ENCODE data around the gene MRAP2.
"Not testable (repeated sequence)": the region's sequence is repeated elsewhere in the genome, so short reads cannot be mapped to it uniquely, and the experiment has no call there.

The MRAP2 gene

GRCh38 chr6:84077645-84078044 lies 44.1 kb downstream of the MRAP2 start:
- DNase-seq (ENCODE audit: low read depth) = no peak

GRCh38 chr6:84078335-84078734 lies 44.8 kb downstream of the MRAP2 start:
- no peak for DNase-seq (ENCODE audit: low read depth)

DNA sequence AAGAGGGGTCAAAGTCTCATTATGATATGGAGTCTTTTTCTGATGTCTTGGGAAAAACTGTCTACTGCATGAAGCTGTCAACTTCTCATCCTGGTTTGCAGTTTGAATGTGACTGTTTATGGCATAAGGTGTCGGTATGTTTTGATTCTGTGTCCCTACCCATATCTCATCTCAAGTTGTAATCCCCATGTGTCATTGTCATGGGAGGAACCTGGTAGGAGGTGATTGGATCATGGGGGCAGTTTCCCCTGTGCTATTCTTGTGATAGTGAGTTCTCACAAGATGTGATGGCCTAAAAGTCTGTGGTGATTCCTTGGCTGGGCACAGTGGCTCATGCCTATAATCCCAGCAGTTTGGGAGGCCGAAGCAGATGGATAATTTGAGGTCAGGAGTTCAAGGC lies 47.6 kb downstream of the MRAP2 start:
- DNase-seq (ENCODE audit: low read depth) = no peak

DNA sequence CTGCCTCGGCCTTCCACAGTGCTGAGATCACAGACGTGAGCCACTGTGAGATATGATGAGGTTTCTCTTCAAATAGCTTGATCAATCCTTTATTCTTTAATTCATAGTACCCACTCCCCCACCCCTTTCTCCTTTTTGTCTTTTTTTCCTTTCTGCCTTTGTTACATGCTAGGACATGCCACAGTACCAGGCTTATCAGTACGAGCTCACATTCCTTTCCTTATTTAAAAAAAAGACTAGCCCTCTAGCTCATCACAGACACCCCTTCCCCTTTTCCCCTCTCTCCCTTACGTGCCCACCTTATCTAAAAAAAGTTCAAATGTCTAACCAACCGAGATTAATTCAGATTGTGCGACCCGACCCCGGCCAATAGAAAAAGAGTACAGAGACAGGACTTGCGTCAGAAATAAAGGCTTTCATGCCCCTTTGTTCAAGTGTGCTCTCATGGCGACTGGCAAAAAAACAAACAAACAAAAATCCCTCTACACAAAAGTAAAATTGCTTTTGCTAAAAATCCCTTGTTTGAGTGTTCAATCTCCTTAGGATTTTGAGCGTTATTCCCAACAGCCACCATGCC lies 49.2 kb downstream of the MRAP2 start:
- no peak for DNase-seq (ENCODE audit: low read depth)

GRCh38 chr6:84084705-84085104 lies 51.1 kb downstream of the MRAP2 start:
- not testable (repeated sequence) for DNase-seq (ENCODE audit: low read depth)

GRCh38 chr6:84086056-84086455 lies 52.5 kb downstream of the MRAP2 start:
- no peak for DNase-seq (ENCODE audit: low read depth)

DNA sequence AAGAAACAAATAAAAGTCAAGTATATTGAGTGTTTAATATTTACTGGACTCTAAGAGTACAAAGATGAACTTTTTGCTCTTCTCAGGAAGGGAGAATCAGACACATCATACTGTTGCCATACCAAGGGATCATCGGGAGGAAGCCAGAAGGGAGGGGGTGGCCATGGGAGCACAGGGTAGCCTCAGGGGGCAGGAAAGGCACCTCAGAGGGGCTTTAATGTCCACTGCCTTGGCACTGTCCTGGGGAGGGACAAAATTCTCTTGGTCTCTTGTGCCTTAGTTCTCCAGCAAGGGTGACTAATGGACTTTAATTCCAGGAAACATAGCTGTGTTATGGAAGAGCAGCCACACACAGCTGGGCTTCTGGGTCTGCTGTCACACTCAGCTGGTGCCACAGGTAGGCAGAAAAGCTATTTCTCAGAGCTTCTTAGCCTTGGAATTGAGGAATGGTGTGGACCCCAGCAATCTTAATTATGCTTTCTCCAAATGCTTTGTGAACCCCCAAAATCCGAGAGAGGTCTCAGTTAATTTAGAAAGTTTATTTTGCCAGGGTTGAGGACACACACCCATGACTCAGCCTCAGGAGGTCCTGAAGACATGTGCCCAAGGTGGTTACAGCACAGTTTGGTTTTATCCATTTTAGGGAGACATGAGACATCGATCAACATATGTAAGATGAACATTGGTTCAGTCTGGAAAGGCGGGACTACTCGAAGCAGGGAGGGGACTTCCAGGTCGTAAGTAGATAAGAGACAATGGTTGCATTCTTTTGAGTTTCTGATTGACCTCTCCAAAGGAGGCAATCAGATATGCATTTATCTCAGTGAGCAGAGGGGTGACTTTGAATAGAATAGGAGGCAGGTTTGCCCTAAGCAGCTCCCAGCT lies 53.2 kb downstream of the MRAP2 start:
- DNase-seq (ENCODE audit: low read depth) = no peak

DNA sequence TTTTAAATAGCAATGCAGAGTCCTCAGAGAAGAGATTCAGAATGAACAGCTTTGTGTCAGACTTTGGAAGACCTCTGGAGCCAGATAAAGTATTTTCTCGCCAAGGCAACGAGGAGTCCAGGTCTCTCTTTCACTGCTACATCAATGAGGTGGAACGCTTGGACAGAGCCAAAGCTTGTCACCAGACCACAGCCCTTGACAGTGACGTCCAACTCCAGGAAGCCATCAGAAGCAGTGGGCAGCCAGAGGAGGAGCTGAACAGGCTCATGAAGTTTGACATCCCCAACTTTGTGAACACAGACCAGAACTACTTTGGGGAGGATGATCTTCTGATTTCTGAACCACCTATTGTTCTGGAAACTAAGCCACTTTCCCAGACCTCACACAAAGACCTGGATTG lies 55.5 kb downstream of the MRAP2 start:
- DNase-seq (ENCODE audit: low read depth) = no peak

GRCh38 chr6:84089552-84089951 lies 56.0 kb downstream of the MRAP2 start:
- DNase-seq (ENCODE audit: low read depth) = no peak

GRCh38 chr6:84093441-84094435 lies 60.2 kb downstream of the MRAP2 start:
- no peak for DNase-seq (ENCODE audit: low read depth)

GRCh38 chr6:84095156-84095555 lies 61.6 kb downstream of the MRAP2 start:
- DNase-seq (ENCODE audit: low read depth) = no peak

- DNase-seq (ENCODE audit: low read depth) = no peak
Observed at GRCh38 chr6:84103029-84103428, 69.5 kb downstream of the MRAP2 start.

GRCh38 chr6:84105215-84105924 lies 71.8 kb downstream of the MRAP2 start:
- not testable (repeated sequence) for DNase-seq (ENCODE audit: low read depth)

DNA sequence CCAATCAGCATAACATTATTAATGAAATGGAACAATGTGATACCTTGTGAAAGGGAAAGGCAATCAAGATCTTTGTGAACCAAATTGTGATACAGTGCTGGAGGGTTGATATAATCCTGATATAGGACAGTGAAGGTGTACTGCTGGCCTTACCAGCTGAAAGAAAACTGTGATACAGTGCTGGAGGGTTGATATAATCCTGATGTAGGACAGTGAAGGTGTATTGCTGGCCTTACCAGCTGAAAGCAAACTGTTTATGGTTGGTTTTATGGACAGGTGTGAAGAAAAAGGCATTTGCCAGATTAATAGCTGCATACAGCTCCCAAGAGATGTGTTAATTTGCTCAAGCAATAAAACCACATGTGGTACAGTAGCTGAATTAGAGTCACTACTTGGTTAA lies 73.9 kb downstream of the MRAP2 start:
- no peak for DNase-seq (ENCODE audit: low read depth)

DNA sequence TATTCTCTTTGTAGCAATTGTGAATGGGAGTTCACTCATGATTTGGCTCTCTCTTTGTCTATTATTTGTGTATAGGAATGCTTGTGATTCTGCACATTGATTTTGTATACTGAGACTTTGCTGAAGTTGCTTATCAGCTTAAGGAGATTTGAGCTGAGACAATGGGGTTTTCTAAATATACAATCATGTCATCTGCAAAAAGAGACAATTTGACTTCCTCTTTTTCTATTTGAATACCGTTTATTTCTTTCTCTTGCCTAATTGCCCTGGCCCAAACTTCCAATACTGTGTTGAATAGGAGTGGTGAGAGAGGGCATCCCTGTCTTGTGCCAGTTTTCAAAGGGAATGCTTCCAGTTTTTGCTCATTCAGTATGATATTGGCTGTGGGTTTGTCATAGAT lies 77.8 kb downstream of the MRAP2 start:
- not testable (repeated sequence) for DNase-seq (ENCODE audit: low read depth)

DNA sequence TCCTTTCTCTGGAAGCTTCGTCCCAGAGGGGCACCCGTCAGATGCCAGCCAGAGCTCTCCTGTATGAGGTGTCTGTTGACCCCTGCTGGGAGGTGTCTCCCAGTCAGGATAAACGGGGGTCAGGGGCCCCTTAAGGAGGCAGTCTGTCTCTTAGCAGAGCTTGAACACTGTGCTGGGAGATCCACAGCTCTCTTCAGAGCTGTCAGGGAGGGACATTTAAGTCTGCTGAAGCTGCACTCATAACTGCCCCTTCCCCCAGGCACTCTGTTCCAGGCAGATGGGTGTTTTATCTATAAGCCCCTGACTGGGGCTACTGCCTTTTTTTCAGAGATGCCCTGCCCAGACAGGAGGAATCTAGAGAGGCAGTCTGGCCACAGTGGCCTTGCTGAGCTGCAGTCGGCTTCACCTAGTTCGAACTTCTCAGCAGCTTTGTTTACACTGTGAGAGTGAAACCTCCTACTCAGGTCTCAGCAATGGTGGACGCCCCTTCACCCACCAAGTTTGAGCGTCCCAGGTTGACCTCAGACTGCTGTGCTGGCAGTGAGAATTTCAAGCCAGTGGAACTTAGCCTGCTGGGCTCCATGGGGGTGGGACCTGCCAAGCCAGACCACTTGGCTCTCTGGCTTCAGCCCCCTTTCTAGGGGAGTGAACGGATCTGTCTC lies 81.5 kb downstream of the MRAP2 start:
- DNase-seq (ENCODE audit: low read depth) = not testable (repeated sequence)

DNA sequence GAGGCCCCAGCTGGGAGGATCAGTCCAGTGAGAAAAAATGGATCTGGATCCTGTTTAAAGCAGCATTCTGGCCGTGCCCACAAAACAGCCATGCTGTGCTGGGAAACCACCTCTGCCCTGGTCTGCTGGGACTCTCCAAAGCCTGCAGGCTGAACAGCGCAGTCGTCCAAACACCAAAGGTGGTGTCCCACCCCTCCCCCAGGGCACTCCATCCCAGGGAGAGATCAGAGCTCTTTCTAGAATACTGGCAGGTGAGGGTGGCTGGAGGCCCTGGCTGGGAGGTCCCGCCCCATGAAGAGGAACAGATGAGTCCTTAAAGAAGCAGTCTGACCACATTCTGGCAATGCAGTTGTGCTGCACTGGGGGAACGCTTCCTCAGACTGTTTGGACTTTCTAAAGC lies 84.6 kb downstream of the MRAP2 start:
- DNase-seq (ENCODE audit: low read depth) = no peak

DNA sequence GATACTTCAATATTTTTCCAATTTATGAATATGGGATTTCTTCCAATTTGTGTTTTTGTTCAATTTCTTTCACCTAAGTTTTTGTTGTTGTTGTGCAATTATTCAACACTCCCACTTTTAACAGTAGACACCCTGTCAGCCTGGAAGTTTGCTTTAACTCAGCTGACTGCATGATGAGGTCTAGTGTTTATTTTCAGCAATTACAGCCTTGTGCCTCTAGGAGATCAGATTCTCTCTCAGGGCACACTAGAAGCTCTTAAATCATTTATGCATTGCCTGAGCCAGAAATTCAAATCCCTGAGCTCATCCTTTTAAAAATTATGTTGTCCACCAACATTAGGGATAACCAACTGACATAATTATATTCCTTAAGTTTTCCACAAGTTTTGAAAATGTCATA lies 85.7 kb downstream of the MRAP2 start:
- no peak for DNase-seq (ENCODE audit: low read depth)

- no peak for DNase-seq (ENCODE audit: low read depth)
Observed at GRCh38 chr6:84123186-84123585, 89.6 kb downstream of the MRAP2 start.

GRCh38 chr6:84129588-84129987 lies 96.0 kb downstream of the MRAP2 start:
- DNase-seq (ENCODE audit: low read depth) = not testable (repeated sequence)

- not testable (repeated sequence) for DNase-seq (ENCODE audit: low read depth)
Observed at GRCh38 chr6:84133385-84133784, 99.8 kb downstream of the MRAP2 start.

All from HS-27A (cell line).